ENCODE results near the gene URB2. TPM values are rescaled to one million over a fixed set of nuclear protein-coding genes. Genes with fewer than 3 reads are reported as not detected.

Gene URB2
- total RNA-seq, 5 donors from 2014 or later (not counting 1 experiment from before 2014, with no cell fraction given): 8.5 to 13.7 (median 12.7) TPM

DNA sequence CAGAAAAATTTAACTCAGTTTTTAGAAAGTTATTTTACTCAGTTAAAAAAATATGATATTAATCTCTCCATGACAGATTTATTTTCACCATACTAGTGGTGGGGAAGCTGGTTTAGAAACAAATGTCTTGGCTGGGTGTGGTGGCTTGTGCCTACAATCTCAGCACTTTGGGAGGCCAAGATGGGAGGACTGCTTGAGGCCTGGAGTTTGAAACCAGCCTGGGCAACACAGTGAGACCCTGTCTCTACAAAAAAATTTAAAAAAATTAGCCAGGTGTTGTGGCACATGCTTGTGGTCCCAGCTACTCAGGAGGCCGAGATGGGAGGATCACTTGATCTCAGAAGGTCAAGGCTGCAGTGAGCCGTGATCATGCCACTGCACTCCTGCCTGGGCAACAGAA lies 17.5 kb upstream of the URB2 start:
- Mint-ChIP-seq H3K4me3 (no peak overlapping the region), H3K9me3 (no peaks in the 10 kb centered on the region), H3K27me3 (no peaks in the 10 kb centered on the region), H3K36me3 (peaks cover 80% of the 10 kb centered on the region), H3K27ac (no peak overlapping the region), H3K4me1 (peaks cover 0 to 2% (median 0%) of the 10 kb centered on the region in 3 donors)
- no peak overlapping the region for H3K27ac ChIP-seq (ENCODE audit: low read length)
- WGBS (ENCODE audit: insufficient coverage): 95% methylated on average over 2 of the region's 2 CpGs
- H3K36me3 ChIP-seq (ENCODE audit: control insufficient read depth in 2 of 2, extremely low read depth in 1 of 2, insufficient read depth in 1 of 2, low read length in 1 of 2): peaks cover 8 to 78% of the 10 kb centered on the region in 2 donors
- POLR2A ChIA-PET: no interaction called here
- DNase-seq (no peak), ATAC-seq (replicated peaks in 1 of 4) (no peak)
- no peaks in the 10 kb centered on the region for H3K4me1 ChIP-seq (ENCODE audit: control insufficient read depth in 1 of 2, extremely low read depth in 1 of 2, insufficient read depth in 2 of 2, low read length in 2 of 2)
- H3K27me3 ChIP-seq (replicated peaks in 1 of 2; ENCODE audit: control insufficient read depth in 2 of 2, extremely low read depth in 1 of 2, insufficient read depth in 2 of 2, low read length in 1 of 2): no peaks in the 10 kb centered on the region
- no peaks in the 10 kb centered on the region for H3K9me3 ChIP-seq
- CTCF ChIA-PET: no interaction called here
- no peak overlapping the region for H3K4me3 ChIP-seq (ENCODE audit: control insufficient read depth in 1 of 2, extremely low read depth in 1 of 2, low read length in 1 of 2)

DNA sequence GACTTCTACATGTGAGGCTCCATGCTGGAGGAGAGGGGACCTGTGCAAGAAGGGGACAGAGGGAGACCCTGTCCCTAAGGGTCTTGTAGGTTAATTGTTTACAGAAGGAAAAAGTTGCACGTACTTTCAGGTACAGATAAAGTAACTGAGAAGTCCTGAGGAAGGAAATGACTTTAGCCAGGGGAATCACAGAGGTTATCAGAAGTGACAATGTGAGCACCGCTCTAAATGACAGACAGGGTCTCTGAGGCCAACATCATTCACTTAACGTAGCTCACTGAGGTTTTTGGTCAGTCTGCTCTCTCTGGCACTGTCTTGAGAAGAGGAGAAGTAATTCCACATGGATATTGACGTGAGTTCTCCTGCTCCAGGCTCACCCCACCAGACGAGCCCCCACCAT lies 12.1 kb upstream of the URB2 start:
- no peak overlapping the region for H3K27ac Mint-ChIP-seq

GRCh38 chr1:229614701-229615100 lies 11.3 kb upstream of the URB2 start:
- 100% methylated on average over 1 of the region's 2 CpGs for WGBS (ENCODE audit: insufficient coverage)
- Mint-ChIP-seq H3K9me3 (no peaks in the 10 kb centered on the region), H3K27me3 (no peaks in the 10 kb centered on the region), H3K4me1 (peaks cover 10 to 24% (median 20%) of the 10 kb centered on the region in 3 donors), H3K36me3 (peaks cover 35% of the 10 kb centered on the region), H3K27ac (no peak overlapping the region), H3K4me3 (no peak overlapping the region)
- Histone ChIP-seq H3K9me3 (no peaks in the 10 kb centered on the region), H3K27me3 (replicated peaks in 1 of 2; ENCODE audit: control insufficient read depth in 2 of 2, extremely low read depth in 1 of 2, insufficient read depth in 2 of 2, low read length in 1 of 2) (no peaks in the 10 kb centered on the region), H3K27ac (ENCODE audit: low read length) (no peak overlapping the region), H3K4me3 (ENCODE audit: control insufficient read depth in 1 of 2, extremely low read depth in 1 of 2, low read length in 1 of 2) (no peak overlapping the region), H3K36me3 (ENCODE audit: control insufficient read depth in 2 of 2, extremely low read depth in 1 of 2, insufficient read depth in 1 of 2, low read length in 1 of 2) (peaks cover 8 to 44% of the 10 kb centered on the region in 2 donors), H3K4me1 (ENCODE audit: control insufficient read depth in 1 of 2, extremely low read depth in 1 of 2, insufficient read depth in 2 of 2, low read length in 2 of 2) (peaks cover 0 to 4% of the 10 kb centered on the region in 2 experiments)
- CTCF ChIA-PET: no interaction called here
- DNase-seq: no peak
- POLR2A ChIA-PET: no interaction called here
- no peak for ATAC-seq (replicated peaks in 1 of 4)

More for the DNA sequence above, 12.1 kb upstream of the URB2 start:
- Histone ChIP-seq H3K27ac (ENCODE audit: low read length) (no peak overlapping the region), H3K4me3 (ENCODE audit: control insufficient read depth in 1 of 2, extremely low read depth in 1 of 2, low read length in 1 of 2) (no peak overlapping the region), H3K36me3 (ENCODE audit: control insufficient read depth in 2 of 2, extremely low read depth in 1 of 2, insufficient read depth in 1 of 2, low read length in 1 of 2) (peaks cover 8 to 52% of the 10 kb centered on the region in 2 donors), H3K9me3 (no peaks in the 10 kb centered on the region), H3K4me1 (ENCODE audit: control insufficient read depth in 1 of 2, extremely low read depth in 1 of 2, insufficient read depth in 2 of 2, low read length in 2 of 2) (no peaks in the 10 kb centered on the region), H3K27me3 (replicated peaks in 1 of 2; ENCODE audit: control insufficient read depth in 2 of 2, extremely low read depth in 1 of 2, insufficient read depth in 2 of 2, low read length in 1 of 2) (no peaks in the 10 kb centered on the region)
- no peaks in the 10 kb centered on the region for H3K27me3 Mint-ChIP-seq
- no peaks in the 10 kb centered on the region for H3K9me3 Mint-ChIP-seq
- H3K4me1 Mint-ChIP-seq: peaks cover 5 to 18% (median 12%) of the 10 kb centered on the region in 3 donors
- peaks cover 43% of the 10 kb centered on the region for H3K36me3 Mint-ChIP-seq
- no peak for ATAC-seq (replicated peaks in 1 of 4)
- POLR2A ChIA-PET: no interaction called here
- no peak overlapping the region for H3K4me3 Mint-ChIP-seq
- 86% methylated on average over 2 of the region's 5 CpGs for WGBS (ENCODE audit: insufficient coverage)
- no peak for DNase-seq
- CTCF ChIA-PET: no interaction called here

GRCh38 chr1:229617351-229618100 lies 8.5 kb upstream of the URB2 start:
- H3K4me3 ChIP-seq (ENCODE audit: control insufficient read depth in 1 of 2, extremely low read depth in 1 of 2, low read length in 1 of 2): no peak overlapping the region
- H3K4me1 ChIP-seq (ENCODE audit: control insufficient read depth in 1 of 2, extremely low read depth in 1 of 2, insufficient read depth in 2 of 2, low read length in 2 of 2): peaks cover 0 to 4% of the 10 kb centered on the region in 2 experiments
- H3K4me3 Mint-ChIP-seq: no peak overlapping the region
- no peak overlapping the region for H3K27ac Mint-ChIP-seq
- CTCF ChIA-PET: no interaction called here
- ATAC-seq (replicated peaks in 1 of 4) (no peak), DNase-seq (no peak)
- H3K27me3 Mint-ChIP-seq: no peaks in the 10 kb centered on the region
- no peaks in the 10 kb centered on the region for H3K9me3 Mint-ChIP-seq
- H3K36me3 ChIP-seq (ENCODE audit: control insufficient read depth in 2 of 2, extremely low read depth in 1 of 2, insufficient read depth in 1 of 2, low read length in 1 of 2): peaks cover 0 to 17% of the 10 kb centered on the region in 2 donors
- H3K4me1 Mint-ChIP-seq: peaks cover 33 to 41% (median 41%) of the 10 kb centered on the region in 3 donors
- no peaks in the 10 kb centered on the region for H3K27me3 ChIP-seq (replicated peaks in 1 of 2; ENCODE audit: control insufficient read depth in 2 of 2, extremely low read depth in 1 of 2, insufficient read depth in 2 of 2, low read length in 1 of 2)
- no peak overlapping the region for H3K27ac ChIP-seq (ENCODE audit: low read length)
- POLR2A ChIA-PET: no interaction called here
- H3K36me3 Mint-ChIP-seq: peaks cover 10% of the 10 kb centered on the region
- H3K9me3 ChIP-seq: no peaks in the 10 kb centered on the region
- 100% methylated on average over 6 of the region's 11 CpGs for WGBS (ENCODE audit: insufficient coverage)

GRCh38 chr1:229619002-229619401 lies 7.0 kb upstream of the URB2 start:
- Histone ChIP-seq H3K36me3 (ENCODE audit: control insufficient read depth in 2 of 2, extremely low read depth in 1 of 2, insufficient read depth in 1 of 2, low read length in 1 of 2) (peaks cover 0 to 5% of the 10 kb centered on the region in 2 donors), H3K4me1 (ENCODE audit: control insufficient read depth in 1 of 2, extremely low read depth in 1 of 2, insufficient read depth in 2 of 2, low read length in 2 of 2) (peaks cover 0 to 12% of the 10 kb centered on the region in 2 experiments), H3K9me3 (no peaks in the 10 kb centered on the region), H3K27me3 (replicated peaks in 1 of 2; ENCODE audit: control insufficient read depth in 2 of 2, extremely low read depth in 1 of 2, insufficient read depth in 2 of 2, low read length in 1 of 2) (no peaks in the 10 kb centered on the region), H3K4me3 (ENCODE audit: control insufficient read depth in 1 of 2, extremely low read depth in 1 of 2, low read length in 1 of 2) (no peak overlapping the region), H3K27ac (ENCODE audit: low read length) (no peak overlapping the region)
- no peaks in the 10 kb centered on the region for H3K9me3 Mint-ChIP-seq
- ChIA-PET CTCF (interaction anchor here in 1 of 2 donors (0.5 kb wide), 1 partner anchor 65 kb away, joined by 3 read pairs; no protein-coding TSS in a partner anchor), POLR2A (no interaction called here)
- DNase-seq: no peak
- ATAC-seq (replicated peaks in 1 of 4): no peak
- no peaks in the 10 kb centered on the region for H3K36me3 Mint-ChIP-seq
- no peaks in the 10 kb centered on the region for H3K27me3 Mint-ChIP-seq
- H3K27ac Mint-ChIP-seq: no peak overlapping the region
- no peak overlapping the region for H3K4me3 Mint-ChIP-seq
- H3K4me1 Mint-ChIP-seq: peaks cover 42 to 54% (median 52%) of the 10 kb centered on the region in 3 donors

DNA sequence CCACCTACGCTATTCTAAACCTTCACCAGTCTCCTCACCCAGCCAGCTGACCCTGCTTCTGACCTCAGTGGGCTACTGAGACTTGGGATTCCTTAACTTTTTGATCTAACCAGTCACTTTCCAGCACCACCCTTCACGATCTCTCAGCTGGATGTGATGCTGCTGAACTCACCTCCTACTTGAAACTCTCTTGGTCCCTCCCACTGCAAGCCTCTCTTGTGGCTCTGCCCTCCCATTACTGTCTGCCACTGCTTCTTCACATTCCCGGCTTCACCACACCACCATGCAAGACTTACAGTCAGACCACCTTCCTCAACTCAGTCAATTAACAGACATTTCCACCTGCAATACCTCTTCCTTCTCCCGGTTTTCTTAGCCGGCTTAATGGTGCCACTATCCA lies 6.4 kb upstream of the URB2 start:
- H3K9me3 Mint-ChIP-seq: no peaks in the 10 kb centered on the region
- POLR2A ChIA-PET: no interaction called here
- WGBS (ENCODE audit: insufficient coverage): 80% methylated on average over 5 of the region's 5 CpGs
- H3K4me3 Mint-ChIP-seq: no peak overlapping the region
- no peak for ATAC-seq (replicated peaks in 1 of 4)
- Histone ChIP-seq H3K4me1 (ENCODE audit: control insufficient read depth in 1 of 2, extremely low read depth in 1 of 2, insufficient read depth in 2 of 2, low read length in 2 of 2) (peaks cover under 1 to 16% of the 10 kb centered on the region in 2 experiments), H3K4me3 (ENCODE audit: control insufficient read depth in 1 of 2, extremely low read depth in 1 of 2, low read length in 1 of 2) (no peak overlapping the region), H3K27me3 (replicated peaks in 1 of 2; ENCODE audit: control insufficient read depth in 2 of 2, extremely low read depth in 1 of 2, insufficient read depth in 2 of 2, low read length in 1 of 2) (no peaks in the 10 kb centered on the region), H3K36me3 (ENCODE audit: control insufficient read depth in 2 of 2, extremely low read depth in 1 of 2, insufficient read depth in 1 of 2, low read length in 1 of 2) (no peaks in the 10 kb centered on the region), H3K9me3 (no peaks in the 10 kb centered on the region), H3K27ac (ENCODE audit: low read length) (no peak overlapping the region)
- H3K27me3 Mint-ChIP-seq: no peaks in the 10 kb centered on the region
- no peak overlapping the region for H3K27ac Mint-ChIP-seq
- H3K4me1 Mint-ChIP-seq: peaks cover 48 to 60% (median 56%) of the 10 kb centered on the region in 3 donors
- H3K36me3 Mint-ChIP-seq: no peaks in the 10 kb centered on the region
- DNase-seq: no peak
- CTCF ChIA-PET: no interaction called here
